OCI-LY3 (cell line): ENCODE measurements around the gene RAI1.

ENCODE experiments used
- H2AFZ ChIP-seq: fragments of 200-600, 300-600 bp; shearing (Covaris generic); 2 replicates; pipeline ENCODE4 v1.6.0; 2014; ENCODE audit warnings: antibody characterized with exemption, low read depth, low read length
- H3K27ac ChIP-seq: fragments of 200-600, 300-600 bp; sonication (generic); 2 replicates; pipeline ENCODE4 v1.5.1; 2014; ENCODE audit warnings: mild to moderate bottlenecking, low read length, moderate library complexity, mixed read lengths
- H3K27me3 ChIP-seq: fragments of 200-600, 300-600 bp; sonication (generic); 2 replicates; pipeline ENCODE4 v1.6.1; 2014; ENCODE audit warnings: low read depth, low read length, mixed read lengths
- H3K36me3 ChIP-seq: fragments of 200-600, 300-600 bp; sonication (generic); replicated peaks from 2 replicates; pipeline ENCODE3; 2014; ENCODE audit warnings: low read depth, low read length, mixed read lengths
- H3K4me1 ChIP-seq: fragments of 300-600, 200-600 bp; sonication (generic); 2 replicates; pipeline ENCODE4 v1.6.1; 2014; ENCODE audit warnings: low read length, mixed read lengths
- H3K4me2 ChIP-seq: fragments of 200-600, 300-600 bp; sonication (generic); 2 replicates; pipeline ENCODE4 v1.6.1; 2014; ENCODE audit warnings: low read length, mixed read lengths
- H3K4me3 ChIP-seq: fragments of 300-600, 200-600 bp; sonication (generic); 2 replicates; pipeline ENCODE4 v1.5.1; 2014; ENCODE audit warnings: antibody characterized with exemption, mild to moderate bottlenecking, low read length, moderate library complexity
- H3K79me2 ChIP-seq: fragments of 300-600, 200-600 bp; shearing (Covaris generic); 2 replicates; pipeline ENCODE4 v1.6.1; 2014; ENCODE audit warnings: mild to moderate bottlenecking, low read length, mixed read lengths
- H3K9ac ChIP-seq: fragments of 300-600, 200-600 bp; shearing (Covaris generic); 2 replicates; pipeline ENCODE4 v1.6.0; 2014; ENCODE audit warnings: mild to moderate bottlenecking, low read length, moderate library complexity
- H3K9me3 ChIP-seq: fragments of 200-600, 300-600 bp; shearing (Covaris generic); 2 replicates; pipeline ENCODE4 v1.6.1; 2014; ENCODE audit warnings: low read length, mixed read lengths; ENCODE audit not compliant: insufficient read depth
- H4K20me1 ChIP-seq: fragments of 200-600, 300-600 bp; sonication (generic); 2 replicates; pipeline ENCODE4 v1.6.1; 2016; ENCODE audit warnings: low read length, mixed read lengths; ENCODE audit not compliant: insufficient read depth
- EZH2phosphoT487 ChIP-seq: fragments of 200-600 bp; shearing (Covaris generic); IDR thresholded peaks from 2 replicates; pipeline ENCODE4 v1.6.1; 2018; ENCODE audit warnings: antibody characterized with exemption, mixed run types, low read depth
- TF ChIP-seq, protein P1 (sequence below): fragments of 200-600, 300-600 bp; sonication (generic); IDR thresholded peaks from 2 replicates; pipeline ENCODE4 v1.5.1; 2014; ENCODE audit warnings: antibody characterized with exemption, low read length, low read depth

Gene RAI1

DNA sequence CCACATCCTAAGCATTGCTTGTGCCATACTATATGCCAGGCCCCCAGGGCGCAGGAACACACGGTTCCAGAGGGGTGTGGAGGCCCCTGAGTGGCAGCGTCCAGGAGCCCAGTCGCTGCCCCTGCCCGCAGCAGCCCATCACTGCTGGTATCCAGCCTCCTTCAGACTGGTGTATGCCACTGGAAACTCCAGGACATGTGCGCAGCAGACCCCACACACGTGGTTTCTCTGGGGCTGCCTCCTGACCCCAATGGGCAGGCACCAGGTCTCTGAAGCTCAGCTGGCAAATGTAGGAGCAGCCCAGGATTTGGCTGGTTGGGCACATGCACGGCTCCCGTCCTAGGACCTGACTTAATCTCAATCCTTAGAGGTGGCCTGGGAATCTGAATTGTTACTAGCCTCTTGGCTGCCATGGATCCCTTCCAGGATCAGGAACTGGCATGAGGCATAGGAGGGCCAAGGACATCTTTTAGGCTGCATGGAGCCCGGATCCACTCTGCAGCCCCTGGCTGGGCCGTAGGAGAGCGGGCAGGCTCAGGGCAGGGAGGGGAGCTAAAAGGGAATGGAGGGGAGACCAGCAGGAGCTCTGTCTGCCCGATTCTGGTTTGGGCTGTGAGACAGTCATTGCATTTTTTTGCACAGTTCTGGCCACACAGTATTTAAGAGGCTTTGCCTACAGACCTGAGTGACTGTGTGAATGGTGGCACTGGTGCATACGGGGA is 62.3 kb downstream of the RAI1 start:
- no peaks in the 10 kb centered on the region for H3K36me3 ChIP-seq
- H3K27me3 ChIP-seq: no peaks in the 10 kb centered on the region
- no peak overlapping the region for H3K9ac ChIP-seq
- TF ChIP-seq, protein P1, sequence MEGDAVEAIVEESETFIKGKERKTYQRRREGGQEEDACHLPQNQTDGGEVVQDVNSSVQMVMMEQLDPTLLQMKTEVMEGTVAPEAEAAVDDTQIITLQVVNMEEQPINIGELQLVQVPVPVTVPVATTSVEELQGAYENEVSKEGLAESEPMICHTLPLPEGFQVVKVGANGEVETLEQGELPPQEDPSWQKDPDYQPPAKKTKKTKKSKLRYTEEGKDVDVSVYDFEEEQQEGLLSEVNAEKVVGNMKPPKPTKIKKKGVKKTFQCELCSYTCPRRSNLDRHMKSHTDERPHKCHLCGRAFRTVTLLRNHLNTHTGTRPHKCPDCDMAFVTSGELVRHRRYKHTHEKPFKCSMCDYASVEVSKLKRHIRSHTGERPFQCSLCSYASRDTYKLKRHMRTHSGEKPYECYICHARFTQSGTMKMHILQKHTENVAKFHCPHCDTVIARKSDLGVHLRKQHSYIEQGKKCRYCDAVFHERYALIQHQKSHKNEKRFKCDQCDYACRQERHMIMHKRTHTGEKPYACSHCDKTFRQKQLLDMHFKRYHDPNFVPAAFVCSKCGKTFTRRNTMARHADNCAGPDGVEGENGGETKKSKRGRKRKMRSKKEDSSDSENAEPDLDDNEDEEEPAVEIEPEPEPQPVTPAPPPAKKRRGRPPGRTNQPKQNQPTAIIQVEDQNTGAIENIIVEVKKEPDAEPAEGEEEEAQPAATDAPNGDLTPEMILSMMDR: no peak
- no peak for TF ChIP-seq EZH2phosphoT487
- H3K4me1 ChIP-seq: peaks cover 6% of the 10 kb centered on the region
- H3K9me3 ChIP-seq: no peaks in the 10 kb centered on the region
- H3K79me2 ChIP-seq: peaks cover 6% of the 10 kb centered on the region; the same call in 1 of the 2 replicates
- H4K20me1 ChIP-seq: no peaks in the 10 kb centered on the region
- H2AFZ ChIP-seq: no peak overlapping the region
- H3K27ac ChIP-seq: no peak overlapping the region
- H3K4me2 ChIP-seq: no peak overlapping the region
- H3K4me3 ChIP-seq: no peak overlapping the region

DNA sequence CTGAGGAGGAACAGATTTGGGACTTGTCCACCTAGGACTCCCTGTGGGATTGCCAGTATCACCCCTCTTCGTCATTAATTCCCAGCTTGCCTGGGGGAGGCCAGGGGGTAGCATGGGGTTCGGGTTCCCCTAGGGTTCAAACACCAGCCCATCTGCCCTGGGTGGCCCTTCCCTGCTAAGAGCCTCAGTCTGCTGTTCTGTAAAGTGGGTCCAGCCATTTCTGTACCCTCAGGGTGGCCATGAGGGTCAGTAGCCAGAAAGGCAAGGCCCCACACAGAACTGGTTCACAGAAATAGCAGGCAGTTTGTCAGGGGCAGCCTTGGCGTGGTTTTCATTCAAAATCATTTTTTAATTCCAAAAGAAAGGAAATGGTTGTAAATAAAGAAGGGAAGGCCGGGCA is 62.9 kb downstream of the RAI1 start:
- Histone ChIP-seq H3K36me3 (no peaks in the 10 kb centered on the region), H4K20me1 (no peaks in the 10 kb centered on the region), H3K9me3 (no peaks in the 10 kb centered on the region), H3K79me2 (peaks cover 12% of the 10 kb centered on the region; the same call in 1 of the 2 replicates), H3K4me1 (peaks cover 6% of the 10 kb centered on the region), H3K9ac (no peak overlapping the region), H3K27me3 (no peaks in the 10 kb centered on the region), H3K4me2 (no peak overlapping the region), H3K27ac (no peak overlapping the region), H3K4me3 (no peak overlapping the region), H2AFZ (no peak overlapping the region)
- TF ChIP-seq, protein P1: no peak
- no peak for TF ChIP-seq EZH2phosphoT487

DNA sequence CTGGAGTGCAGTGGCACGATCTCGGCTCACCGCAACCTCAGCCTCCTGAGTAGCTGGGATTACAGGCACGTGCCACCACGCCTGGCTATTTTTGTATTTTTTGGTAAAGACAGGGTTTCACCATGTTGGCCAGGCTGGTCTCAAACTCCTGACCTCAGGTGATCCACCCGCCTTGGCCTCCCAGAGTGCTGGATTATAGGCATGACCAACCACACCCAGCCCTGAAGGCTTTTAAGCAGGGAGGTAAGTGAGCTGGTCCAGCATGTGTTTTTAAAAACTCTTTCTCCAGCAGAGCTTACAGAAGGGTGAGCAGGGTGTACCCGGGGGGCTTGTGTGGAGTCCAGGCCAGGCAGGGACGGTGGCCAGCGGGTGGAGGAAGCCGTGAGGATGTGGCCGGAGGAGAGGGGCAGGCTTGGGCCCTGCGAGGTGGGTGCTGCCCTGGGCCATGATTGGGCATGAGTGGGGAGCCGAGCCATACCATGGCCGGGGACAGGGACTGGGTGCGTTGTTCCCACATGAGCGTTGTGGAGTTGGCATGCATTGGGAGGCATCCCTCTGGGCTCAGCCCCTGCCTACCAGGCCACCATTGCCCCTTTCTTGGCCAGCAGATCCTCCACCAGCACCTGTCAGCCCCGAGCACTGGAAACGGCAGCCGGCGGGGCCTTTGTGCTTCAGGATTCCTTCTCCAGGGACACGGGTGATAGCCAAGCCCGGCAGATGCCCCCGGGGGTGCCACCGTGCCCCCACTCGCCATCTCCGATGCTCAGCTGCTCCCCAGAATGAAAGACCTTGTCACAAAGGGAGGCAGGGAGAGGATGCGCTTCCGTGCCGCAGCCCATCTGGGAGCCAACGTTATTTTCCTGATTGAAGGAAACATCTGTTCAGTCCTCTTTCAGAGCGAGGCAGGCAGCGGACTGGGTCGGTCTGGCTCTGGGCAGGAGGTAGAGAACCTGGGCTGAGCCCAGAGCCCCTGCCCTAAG is 64.5 kb downstream of the RAI1 start:
- H3K79me2 ChIP-seq: peaks cover 12% of the 10 kb centered on the region; the same call in 1 of the 2 replicates

More for the DNA sequence above, 64.5 kb downstream of the RAI1 start:
- H3K4me1 ChIP-seq: peaks cover 18% of the 10 kb centered on the region
- H3K36me3 ChIP-seq: no peaks in the 10 kb centered on the region
- no peak overlapping the region for H3K4me2 ChIP-seq
- no peak overlapping the region for H2AFZ ChIP-seq
- H3K4me3 ChIP-seq: no peak overlapping the region
- no peak overlapping the region for H3K9ac ChIP-seq
- H4K20me1 ChIP-seq: no peaks in the 10 kb centered on the region
- H3K9me3 ChIP-seq: no peaks in the 10 kb centered on the region
- no peak overlapping the region for H3K27ac ChIP-seq
- no peaks in the 10 kb centered on the region for H3K27me3 ChIP-seq
- no peak for TF ChIP-seq EZH2phosphoT487
- TF ChIP-seq, protein P1: no peak
